HEK293T (cell line): Measurements from ENCODE around the gene NDUFA9.

Source experiments
- CTCF ChIA-PET: fragments of 350-600 bp; formaldehyde crosslinking; extraction: SDS; loops from one replicate; lab custom pipeline; 2021; ENCODE audit warnings: antibody characterized with exemption, inconsistent platforms; lab: Yijun Ruan, JAX
- POLR2A ChIA-PET: fragments of 350-600 bp; formaldehyde crosslinking; extraction: SDS; loops from one replicate; lab custom pipeline; 2020; ENCODE audit warnings: antibody characterized with exemption, inconsistent platforms; lab: Yijun Ruan, JAX
- DNase-seq: peaks from one replicate; pipeline ENCODE4 v3.0.0; 2012; ENCODE audit warnings: mixed read lengths; ENCODE audit errors: extremely low spot score
- ARNT ChIP-seq: fragments of 450-650 bp; IDR thresholded peaks from 2 replicates; pipeline ENCODE4 v1.6.1; 2017; ENCODE audit warnings: mild to moderate bottlenecking
- BHLHE40 ChIP-seq: fragments of 450-650 bp; IDR thresholded peaks from 2 replicates; pipeline ENCODE4 v1.6.1; 2016; ENCODE audit warnings: mild to moderate bottlenecking, moderate library complexity, borderline replicate concordance
- CTBP1 ChIP-seq: fragments of 450-650 bp; IDR thresholded peaks from 2 replicates; pipeline ENCODE4 v1.6.1; 2016; ENCODE audit warnings: borderline replicate concordance
- ELF4 ChIP-seq: fragments of 450-650 bp; IDR thresholded peaks from 2 replicates; pipeline ENCODE4 v1.6.1; 2017; ENCODE audit warnings: antibody characterized with exemption
- FOXA1 ChIP-seq: fragments of 450-650 bp; IDR thresholded peaks from 2 replicates; pipeline ENCODE4 v1.6.1; 2016; ENCODE audit warnings: mild to moderate bottlenecking
- FOXK2 ChIP-seq: fragments of 450-650 bp; IDR thresholded peaks from 2 replicates; pipeline ENCODE4 v1.6.1; 2016; ENCODE audit warnings: mild to moderate bottlenecking
- FOXM1 ChIP-seq: fragments of 450-650 bp; IDR thresholded peaks from 2 replicates; pipeline ENCODE4 v1.6.1; 2017; ENCODE audit warnings: mild to moderate bottlenecking, borderline replicate concordance
- HDGF ChIP-seq: fragments of 450-650 bp; IDR thresholded peaks from 2 replicates; pipeline ENCODE4 v1.6.1; 2017; ENCODE audit warnings: antibody characterized with exemption, borderline replicate concordance
- L3MBTL2 ChIP-seq: fragments of 450-650 bp; conservative IDR thresholded peaks from 2 replicates; pipeline ENCODE4 v1.6.1; 2016; ENCODE audit warnings: mild to moderate bottlenecking
- LEF1 ChIP-seq: fragments of 450-650 bp; IDR thresholded peaks from 2 replicates; pipeline ENCODE4 v1.6.1; 2017; ENCODE audit warnings: mild to moderate bottlenecking, borderline replicate concordance
- NFRKB ChIP-seq: fragments of 450-650 bp; IDR thresholded peaks from 2 replicates; pipeline ENCODE4 v1.6.1; 2016; ENCODE audit warnings: mild to moderate bottlenecking, moderate library complexity
- PKNOX1 ChIP-seq: fragments of 450-650 bp; IDR thresholded peaks from 2 replicates; pipeline ENCODE4 v1.6.1; 2016
- SP1 ChIP-seq: fragments of 450-650 bp; IDR thresholded peaks from 2 replicates; pipeline ENCODE4 v1.6.1; 2017
- SUZ12 ChIP-seq: fragments of 450-650 bp; IDR thresholded peaks from 2 replicates; pipeline ENCODE4 v1.6.1; 2016; ENCODE audit warnings: mild to moderate bottlenecking
- TARDBP ChIP-seq: fragments of 450-650 bp; IDR thresholded peaks from 2 replicates; pipeline ENCODE4 v1.6.1; 2016
- ZNF384 ChIP-seq: fragments of 450-650 bp; IDR thresholded peaks from 2 replicates; pipeline ENCODE4 v1.6.1; 2016

NDUFA9 gene

GRCh38 chr12:4663971-4664505 is 15.1 kb downstream of the NDUFA9 start:
- ChIA-PET CTCF (no interaction called here), POLR2A (no interaction called here)
- DNase-seq = no peak
- TF ChIP-seq TARDBP (no peak), FOXA1 (no peak), LEF1 (no peak), PKNOX1 (no peak), SUZ12 (no peak), ARNT (no peak), FOXM1 (no peak), CTBP1 (no peak), ELF4 (no peak), L3MBTL2 (no peak), ZNF384 (no peak), FOXK2 (no peak), NFRKB (no peak), HDGF (no peak), SP1 (no peak), BHLHE40 (no peak)

- ChIA-PET POLR2A (no interaction called here), CTCF (no interaction called here)
- TF ChIP-seq L3MBTL2 (no peak), CTBP1 (no peak), ARNT (no peak), SUZ12 (no peak), SP1 (no peak), TARDBP (no peak), BHLHE40 (no peak), LEF1 (no peak), FOXK2 (no peak), ELF4 (no peak)
- no peak for DNase-seq
Observed at GRCh38 chr12:4665236-4665635, 16.3 kb downstream of the NDUFA9 start.

- TF ChIP-seq ELF4 = no peak
- no peak for TF ChIP-seq FOXA1
- TF ChIP-seq NFRKB = no peak
- no peak for TF ChIP-seq ZNF384
- CTCF ChIA-PET = no interaction called here
- DNase-seq = no peak
- POLR2A ChIA-PET = no interaction called here
Observed at GRCh38 chr12:4679711-4680110, 30.8 kb downstream of the NDUFA9 start.

GRCh38 chr12:4681732-4682131 is 32.8 kb downstream of the NDUFA9 start:
- TF ChIP-seq FOXA1 = no peak
- no peak for TF ChIP-seq FOXM1
- TF ChIP-seq TARDBP = no peak
- no peak for TF ChIP-seq L3MBTL2
- TF ChIP-seq HDGF = no peak
- TF ChIP-seq ZNF384 = no peak
- TF ChIP-seq NFRKB = no peak
- TF ChIP-seq ARNT = no peak
- TF ChIP-seq FOXK2 = no peak
- no peak for TF ChIP-seq BHLHE40
- TF ChIP-seq CTBP1 = no peak
- no peak for TF ChIP-seq ELF4
- TF ChIP-seq PKNOX1 = no peak
- TF ChIP-seq LEF1 = no peak
- TF ChIP-seq SUZ12 = no peak
- no peak for TF ChIP-seq SP1
- ChIA-PET POLR2A (no interaction called here), CTCF (no interaction called here)
- no peak for DNase-seq

- POLR2A ChIA-PET = no interaction called here
- DNase-seq = no peak
- CTCF ChIA-PET = no interaction called here
- TF ChIP-seq L3MBTL2 = no peak
- no peak for TF ChIP-seq CTBP1
- TF ChIP-seq FOXM1 = no peak
- no peak for TF ChIP-seq ZNF384
- no peak for TF ChIP-seq NFRKB
- no peak for TF ChIP-seq PKNOX1
- TF ChIP-seq TARDBP = no peak
- no peak for TF ChIP-seq BHLHE40
- no peak for TF ChIP-seq SUZ12
- TF ChIP-seq ELF4 = no peak
- no peak for TF ChIP-seq ARNT
- no peak for TF ChIP-seq SP1
- no peak for TF ChIP-seq HDGF
- no peak for TF ChIP-seq FOXA1
- TF ChIP-seq FOXK2 = no peak
Observed at GRCh38 chr12:4685317-4685716, 36.4 kb downstream of the NDUFA9 start.

- no peak for TF ChIP-seq TARDBP
- TF ChIP-seq CTBP1 = no peak
- no peak for TF ChIP-seq SP1
- TF ChIP-seq ZNF384 = no peak
- TF ChIP-seq SUZ12 = no peak
- no peak for TF ChIP-seq LEF1
- no peak for TF ChIP-seq HDGF
- TF ChIP-seq PKNOX1 = no peak
- no peak for TF ChIP-seq NFRKB
- TF ChIP-seq ARNT = no peak
- TF ChIP-seq BHLHE40 = no peak
- TF ChIP-seq FOXM1 = no peak
- no peak for TF ChIP-seq FOXK2
- POLR2A ChIA-PET = no interaction called here
- DNase-seq = no peak
- CTCF ChIA-PET = no interaction called here
Observed at GRCh38 chr12:4690760-4691159, 41.8 kb downstream of the NDUFA9 start.
